ENCODE data around the gene CCDC97. TPM values are rescaled to one million over a fixed set of nuclear protein-coding genes. Genes with fewer than 3 reads are reported as not detected.

CCDC97 gene
- total RNA-seq, 2 donors from 2014 or later: 10.6 to 11.2 TPM

GRCh38 chr19:41323430-41324125 is 13.6 kb downstream of the CCDC97 start:
- H3K4me1 ChIP-seq: peaks cover 46% of the 10 kb centered on the region
- ATAC-seq: no peak
- TF ChIP-seq, protein P1, sequence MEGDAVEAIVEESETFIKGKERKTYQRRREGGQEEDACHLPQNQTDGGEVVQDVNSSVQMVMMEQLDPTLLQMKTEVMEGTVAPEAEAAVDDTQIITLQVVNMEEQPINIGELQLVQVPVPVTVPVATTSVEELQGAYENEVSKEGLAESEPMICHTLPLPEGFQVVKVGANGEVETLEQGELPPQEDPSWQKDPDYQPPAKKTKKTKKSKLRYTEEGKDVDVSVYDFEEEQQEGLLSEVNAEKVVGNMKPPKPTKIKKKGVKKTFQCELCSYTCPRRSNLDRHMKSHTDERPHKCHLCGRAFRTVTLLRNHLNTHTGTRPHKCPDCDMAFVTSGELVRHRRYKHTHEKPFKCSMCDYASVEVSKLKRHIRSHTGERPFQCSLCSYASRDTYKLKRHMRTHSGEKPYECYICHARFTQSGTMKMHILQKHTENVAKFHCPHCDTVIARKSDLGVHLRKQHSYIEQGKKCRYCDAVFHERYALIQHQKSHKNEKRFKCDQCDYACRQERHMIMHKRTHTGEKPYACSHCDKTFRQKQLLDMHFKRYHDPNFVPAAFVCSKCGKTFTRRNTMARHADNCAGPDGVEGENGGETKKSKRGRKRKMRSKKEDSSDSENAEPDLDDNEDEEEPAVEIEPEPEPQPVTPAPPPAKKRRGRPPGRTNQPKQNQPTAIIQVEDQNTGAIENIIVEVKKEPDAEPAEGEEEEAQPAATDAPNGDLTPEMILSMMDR (IDR thresholded peaks at IDR 0.05): no peak
- no peak for TF ChIP-seq POLR2A (IDR thresholded peaks at IDR 0.05)
- peak in 3 of 4 donors; percentile 31 to 67 (median 56) for DNase-seq
- peak overlapping the region; percentile 38 to 68 (median 60) for H3K27ac ChIP-seq
- 59 to 69% methylated on average over 6 to 16 of the region's 16 CpGs for WGBS, 2 donors
- H3K36me3 ChIP-seq (replicated peaks in 1 of 2; ENCODE audit: insufficient read depth in 1 of 2, low read depth in 2 of 2): peaks cover 0 to 7% of the 10 kb centered on the region in 2 donors
- intact Hi-C loops (cut with DNase I): loop anchor here (10.0 kb wide), 1 partner anchor 111 kb away; the partner anchor contains the start of gene DMAC2
- no peaks in the 10 kb centered on the region for H3K27me3 ChIP-seq
- no peak overlapping the region for H3K4me3 ChIP-seq
- H3K9me3 ChIP-seq: no peaks in the 10 kb centered on the region

DNA sequence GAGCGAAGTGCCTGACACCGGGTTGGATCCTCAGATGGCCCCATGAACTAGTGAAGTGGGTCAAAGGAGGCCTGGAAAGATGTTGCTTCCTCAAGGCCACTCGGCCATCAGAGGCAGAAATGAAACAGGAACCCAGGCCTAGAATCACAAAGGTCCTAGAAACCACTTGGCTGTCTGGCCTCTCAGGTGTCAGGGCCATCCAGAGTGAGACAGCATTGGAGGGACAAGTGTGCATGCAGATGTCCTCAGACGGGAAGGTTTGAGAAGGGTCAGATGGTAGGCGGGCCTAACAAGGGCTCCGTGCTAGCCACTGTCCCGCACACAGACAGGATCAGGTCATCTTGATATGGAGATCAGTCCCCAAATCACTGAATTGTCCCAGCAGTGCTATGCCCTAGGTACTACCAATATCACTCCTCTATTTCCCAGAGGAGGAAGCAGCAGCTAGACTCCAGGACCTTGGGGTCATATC is 14.3 kb downstream of the CCDC97 start:
- DNase-seq (no peak), ATAC-seq (no peak)
- 59 to 61% methylated on average over 5 to 7 of the region's 7 CpGs for WGBS, 2 donors
- intact Hi-C loops (cut with DNase I): loop anchor here (10.0 kb wide), 1 partner anchor 111 kb away; the partner anchor contains the start of gene DMAC2
- TF ChIP-seq POLR2A (IDR thresholded peaks at IDR 0.05): no peak
- TF ChIP-seq, protein P1 (IDR thresholded peaks at IDR 0.05): no peak
- Histone ChIP-seq H3K27ac (peak overlapping the region; percentile 44 to 68 (median 60)), H3K9me3 (no peaks in the 10 kb centered on the region), H3K27me3 (no peaks in the 10 kb centered on the region), H3K4me1 (peaks cover 46% of the 10 kb centered on the region), H3K4me3 (no peak overlapping the region), H3K36me3 (replicated peaks in 1 of 2; ENCODE audit: insufficient read depth in 1 of 2, low read depth in 2 of 2) (peaks cover 0 to 2% of the 10 kb centered on the region in 2 donors)

DNA sequence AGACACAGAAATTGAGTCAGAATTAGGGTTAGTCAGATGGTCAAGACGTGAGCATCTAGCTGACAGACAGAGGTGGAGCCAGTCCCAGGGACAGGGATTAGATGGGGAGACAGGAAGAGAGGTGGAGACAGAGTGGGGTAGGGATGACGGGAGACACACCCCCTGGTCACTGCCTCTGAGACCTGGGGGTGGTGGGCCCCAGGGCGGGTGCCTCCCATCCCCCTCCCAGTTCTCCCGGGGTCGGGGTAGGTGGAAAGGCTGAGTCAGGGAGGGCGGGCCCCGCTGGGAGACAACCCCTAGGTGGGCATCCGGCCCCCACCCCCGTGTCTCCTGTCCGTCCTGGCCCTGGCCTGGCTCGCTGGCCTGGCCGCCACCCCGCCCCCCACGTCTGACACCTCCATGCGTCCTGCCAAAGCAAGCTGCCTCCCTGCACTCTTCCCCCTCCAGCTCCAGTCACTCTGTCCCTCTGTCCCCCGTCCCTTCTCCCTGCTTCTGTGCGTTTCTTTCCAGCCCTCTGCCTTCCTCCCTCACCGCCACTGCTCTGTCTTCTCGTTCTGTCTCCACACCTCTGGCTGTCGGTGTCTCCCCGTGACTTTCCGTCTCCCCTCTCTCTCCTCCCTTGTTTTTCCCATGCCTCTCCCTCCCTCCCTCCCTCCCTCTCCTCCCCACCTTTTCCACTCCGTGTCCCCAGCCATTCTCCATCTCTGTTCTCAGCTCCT is 15.1 kb downstream of the CCDC97 start:
- 3 to 8% methylated on average over 19 to 23 of the region's 23 CpGs for WGBS, 2 donors
- Histone ChIP-seq H3K36me3 (replicated peaks in 1 of 2; ENCODE audit: insufficient read depth in 1 of 2, low read depth in 2 of 2) (peaks cover 0 to 2% of the 10 kb centered on the region in 2 donors), H3K4me1 (peaks cover 46% of the 10 kb centered on the region), H3K9me3 (no peaks in the 10 kb centered on the region), H3K27me3 (no peaks in the 10 kb centered on the region), H3K27ac (peak overlapping the region in 3 of 4 donors; percentile 44 to 65 (median 62)), H3K4me3 (no peak overlapping the region)
- no peak for ATAC-seq
- peak; percentile 54 to 62 (median 62) for DNase-seq
- peak in 2 of 3 donors; percentile 16 for TF ChIP-seq POLR2A (IDR thresholded peaks at IDR 0.05)
- TF ChIP-seq, protein P1 (IDR thresholded peaks at IDR 0.05): no peak
- intact Hi-C loops (cut with DNase I): loop anchor here (10.0 kb wide), 1 partner anchor 110 kb away; the partner anchor contains the start of gene DMAC2

DNA sequence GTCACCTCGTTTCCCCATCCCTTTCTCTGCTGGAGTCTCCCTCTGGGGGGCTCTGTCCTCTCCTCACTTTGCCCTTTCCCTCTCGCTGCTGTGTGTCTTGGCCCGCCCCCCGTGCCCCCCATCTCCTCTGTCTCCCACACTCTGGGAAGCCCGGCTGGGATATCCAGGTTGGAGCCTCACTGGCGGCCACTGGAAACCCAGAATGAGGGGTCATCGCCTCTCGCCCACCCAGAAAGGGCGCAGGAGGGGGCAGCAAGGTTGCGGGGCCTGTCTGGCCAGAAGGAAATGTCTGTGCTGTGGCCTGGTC is 15.6 kb downstream of the CCDC97 start:
- H3K4me3 ChIP-seq: no peak overlapping the region
- DNase-seq (no peak), ATAC-seq (no peak)
- H3K36me3 ChIP-seq (replicated peaks in 1 of 2; ENCODE audit: insufficient read depth in 1 of 2, low read depth in 2 of 2): peaks cover 0 to 2% of the 10 kb centered on the region in 2 donors
- H3K9me3 ChIP-seq: no peaks in the 10 kb centered on the region
- H3K27me3 ChIP-seq: no peaks in the 10 kb centered on the region
- peaks cover 46% of the 10 kb centered on the region for H3K4me1 ChIP-seq
- intact Hi-C loops (cut with DNase I): loop anchor here (10.0 kb wide), 1 partner anchor 109 kb away; the partner anchor contains the start of gene DMAC2
- H3K27ac ChIP-seq: peak overlapping the region; percentile 44 to 65 (median 59)
- whole genome bisulfite sequencing, 2 donors: 9 to 13% methylated on average over 7 to 10 of the region's 10 CpGs
- TF ChIP-seq, protein P1 (IDR thresholded peaks at IDR 0.05): no peak
- TF ChIP-seq POLR2A (IDR thresholded peaks at IDR 0.05): no peak
